Endothelial cell of umbilical vein (primary cell): ENCODE data around the gene STAB2. TPM values are rescaled to one million over a fixed set of nuclear protein-coding genes. Genes with fewer than 3 reads are reported as not detected.

Experiments
- BruUV-seq: library from RNA; stranded (reverse); fragments of 400-500 nt; replicated peaks from 2 replicates; lab custom pipeline; 2021; lab: Mats Ljungman, UMichigan
- CTCF ChIA-PET: fragments of 300-600, 350-600 bp; sonication (Branson Sonifier 250); formaldehyde crosslinking; loops from one replicate; lab custom pipeline; 2021; ENCODE audit warnings: antibody characterized with exemption, inconsistent platforms; lab: Charles Lee
- POLR2A ChIA-PET: fragments of 300-600, 350-600 bp; sonication (Branson Sonifier 250); formaldehyde crosslinking; loops from one replicate; lab custom pipeline; 2021; ENCODE audit warnings: antibody characterized with exemption, inconsistent platforms; lab: Charles Lee
- DNase-seq: peaks from one replicate; pipeline ENCODE4 v3.0.0-alpha.2; 2011; ENCODE audit warnings: low read depth, low spot score
- FAIRE-seq: peaks from 2 replicates; lab custom pipeline; 2011; peaks lifted over from hg19 to GRCh38; lab: Jason Lieb, UNC
- H2AFZ ChIP-seq: 2 replicates; pipeline ENCODE4 v1.6.0; 2012; ENCODE audit warnings: low read depth, low read length, control low read depth, inconsistent platforms
- H3K27ac ChIP-seq: 2 replicates; pipeline ENCODE4 v1.5.1; 2011; ENCODE audit warnings: low read depth, mild to moderate bottlenecking, control low read depth, low read length, moderate library complexity; ENCODE audit not compliant: insufficient read depth
- H3K27me3 ChIP-seq, 2 experiments: 2 replicates each; pipeline versions ENCODE4 v1.6.0 to v1.6.1; 2011; ENCODE audit warnings: low read length in 2 of 2, mixed read lengths in 1 of 2; ENCODE audit not compliant: control insufficient read depth in 2 of 2, insufficient read depth in 2 of 2
- H3K36me3 ChIP-seq, 2 experiments: 2 replicates in 1 of 2; 3 replicates in 1 of 2; pipeline ENCODE4 v1.5.1; 2011; ENCODE audit warnings: low read length in 2 of 2, mild to moderate bottlenecking in 1 of 2, moderate library complexity in 1 of 2; ENCODE audit not compliant: control insufficient read depth in 2 of 2, insufficient read depth in 2 of 2; ENCODE audit errors: extremely low read depth in 1 of 2
- H3K4me1 ChIP-seq: 3 replicates; pipeline ENCODE4 v1.5.1; 2011; ENCODE audit warnings: mild to moderate bottlenecking, low read length; ENCODE audit not compliant: control insufficient read depth, insufficient read depth; ENCODE audit errors: extremely low read depth
- H3K4me2 ChIP-seq: 2 replicates; pipeline ENCODE4 v1.6.1; 2011; ENCODE audit warnings: low read length, control low read depth, mixed read lengths; ENCODE audit not compliant: insufficient read depth
- H3K4me3 ChIP-seq, 3 experiments: fragments of 200-600 bp in 1 of 3; sonication (generic), shearing (Covaris generic) in 1 of 3; replicated peaks in 1 of 3; 2 replicates each; pipeline ENCODE4 v1.5.1; 2011 to 2016; ENCODE audit warnings: control low read depth in 3 of 3, low read length in 3 of 3, mild to moderate bottlenecking in 2 of 3, inconsistent platforms in 1 of 3, low read depth in 1 of 3, moderate library complexity in 1 of 3; ENCODE audit not compliant: insufficient read depth in 1 of 3
- H3K79me2 ChIP-seq: 2 replicates; pipeline ENCODE4 v1.6.0; 2012; ENCODE audit warnings: low read length, inconsistent platforms; ENCODE audit not compliant: control insufficient read depth, insufficient read depth
- H3K9ac ChIP-seq: replicated peaks from 2 replicates; pipeline ENCODE3; 2011; ENCODE audit warnings: low read length, control low read depth; ENCODE audit not compliant: insufficient read depth; ENCODE audit errors: extremely low read depth
- H3K9me1 ChIP-seq: replicated peaks from 3 replicates; pipeline ENCODE4 v1.6.0; 2011; ENCODE audit warnings: mild to moderate bottlenecking, low read length; ENCODE audit not compliant: control insufficient read depth, insufficient read depth; ENCODE audit errors: extremely low read depth
- H3K9me3 ChIP-seq: replicated peaks from 2 replicates; pipeline ENCODE4 v1.5.1; 2012; ENCODE audit warnings: low read length, inconsistent platforms; ENCODE audit not compliant: control insufficient read depth, insufficient read depth
- H4K20me1 ChIP-seq: replicated peaks from 2 replicates; pipeline ENCODE3; 2011; ENCODE audit warnings: mild to moderate bottlenecking, low read length; ENCODE audit not compliant: control insufficient read depth, insufficient read depth; ENCODE audit errors: extremely low read depth
- CTCF ChIP-seq, 2 donors: IDR thresholded peaks; 1 replicate in 1 of 2; 2 replicates in 1 of 2; pipeline ENCODE4 v1.5.1; 2011; ENCODE audit warnings: low read length in 2 of 2, mild to moderate bottlenecking in 2 of 2, moderate library complexity in 2 of 2, control low read depth in 1 of 2, inconsistent platforms in 1 of 2, low read depth in 1 of 2; ENCODE audit not compliant: insufficient read depth in 1 of 2; ENCODE audit errors: extremely low read depth in 1 of 2
- EZH2 ChIP-seq: IDR thresholded peaks from 2 replicates; pipeline ENCODE4 v1.6.1; 2012; ENCODE audit warnings: borderline replicate concordance, low read depth, mild to moderate bottlenecking, moderate library complexity, low read length, inconsistent platforms; ENCODE audit not compliant: severe bottlenecking
- FOS ChIP-seq: IDR thresholded peaks from 2 replicates; pipeline ENCODE4 v1.6.1; 2011; ENCODE audit warnings: mild to moderate bottlenecking, low read length, moderate library complexity, borderline replicate concordance; ENCODE audit not compliant: insufficient read depth
- GATA2 ChIP-seq: IDR thresholded peaks from 2 replicates; pipeline ENCODE4 v1.7.0; 2011; ENCODE audit warnings: low read depth, mild to moderate bottlenecking, moderate library complexity, mixed read lengths, low read length; ENCODE audit not compliant: insufficient read length, insufficient read depth
- JUN ChIP-seq: IDR thresholded peaks from 2 replicates; pipeline ENCODE4 v1.6.1; 2011; ENCODE audit warnings: borderline replicate concordance, low read depth; ENCODE audit not compliant: insufficient read length, insufficient read depth
- MAX ChIP-seq: IDR thresholded peaks from 2 replicates; pipeline ENCODE4 v1.6.1; 2011; ENCODE audit not compliant: insufficient read depth, insufficient read length
- MYC ChIP-seq: IDR thresholded peaks from one replicate; pipeline ENCODE4 v1.6.1; 2011; ENCODE audit warnings: mild to moderate bottlenecking, low read depth, low read length
- POLR2A ChIP-seq: IDR thresholded peaks from 2 replicates; pipeline ENCODE4 v1.6.1; 2012; ENCODE audit warnings: low read depth, mild to moderate bottlenecking, control low read depth, low read length
- POLR2AphosphoS5 ChIP-seq: IDR thresholded peaks from 2 replicates; pipeline ENCODE4 v1.6.1; 2012; ENCODE audit warnings: low read depth, mild to moderate bottlenecking, control low read depth, low read length, moderate library complexity; ENCODE audit not compliant: insufficient read depth
- dilution Hi-C: fragments of 300-500 bp; cut with MboI; formaldehyde crosslinking; loops from one replicate; pipeline ENCODE4 v1.15.0; 2019; ENCODE audit warnings: low sequenced_read_pairs; ENCODE audit not compliant: extremely low pct_ligation_motif_present
- intact Hi-C: fragments of 100-400 bp; cut with micrococcal nuclease; formaldehyde crosslinking; loops from one replicate; pipeline ENCODE4 v1.10.0; 2022
- polyA plus RNA-seq, 4 experiments: library from polyadenylated mRNA; depleted of rRNA in 3 of 4; stranded (reverse) in 3 of 4; unstranded in 1 of 4; fragments of >200 nt; gene quantifications; 2 replicates each; pipeline versions ENCODE4 v1.2.1 to v1.2.3, GENCODE V29; 2011 to 2012; ENCODE audit warnings: missing spikeins in 1 of 4
- total RNA-seq: library from RNA; stranded (reverse); gene quantifications from 2 replicates; pipeline ENCODE4 v1.2.3, GENCODE V29; 2021

Gene STAB2
- total and polyA plus RNA-seq, 2 donors (not counting 3 experiments of a cell fraction or from before 2014, with no cell fraction given) = 0.01 TPM; not detected in 1

- dilution Hi-C loops = no loop called here
- Histone ChIP-seq H3K27me3 (no peaks in the 10 kb centered on the region), H3K9ac (no peak overlapping the region), H3K9me3 (no peaks in the 10 kb centered on the region), H3K9me1 (no peaks in the 10 kb centered on the region), H3K79me2 (no peaks in the 10 kb centered on the region), H3K36me3 (no peaks in the 10 kb centered on the region), H3K4me1 (no peaks in the 10 kb centered on the region), H2AFZ (no peak overlapping the region), H3K4me2 (no peak overlapping the region), H4K20me1 (no peaks in the 10 kb centered on the region), H3K27ac (no peak overlapping the region), H3K4me3 (no peak overlapping the region)
- DNase-seq = no peak
- intact Hi-C loops = no loop called here
- FAIRE-seq = no peak
- ChIA-PET CTCF (interaction anchor here (0.6 to 1.4 kb wide), 2 partner anchors 10 to 63 kb away, joined by 3 read pairs; no protein-coding TSS in a partner anchor), POLR2A (no interaction called here)
- BruUV-seq = no TSS peak
- no peak for TF ChIP-seq MAX
- no peak for TF ChIP-seq GATA2
- TF ChIP-seq FOS = no peak
- no peak for TF ChIP-seq MYC
- no peak for TF ChIP-seq POLR2A
- TF ChIP-seq EZH2 = no peak
- TF ChIP-seq JUN = no peak
- no peak for TF ChIP-seq POLR2AphosphoS5
- no peak for TF ChIP-seq CTCF (IDR thresholded peaks at IDR 0.05; ENCODE audit: extremely low read depth in 1 of 2, insufficient read depth in 1 of 2, low read depth in 1 of 2, low read length in 2 of 2)
These were observed 109.0 kb downstream of the STAB2 start for GRCh38 chr12:103696101-103696500.
